Natural killer cell (primary cell): ENCODE data around the gene DENND1B. TPM values are rescaled to one million over a fixed set of nuclear protein-coding genes. Genes with fewer than 3 reads are reported as not detected.
A peak's percentile ranks its signal among the peaks of the same experiment; 100 is the strongest.

ENCODE experiments used
- ATAC-seq, 3 donors: fragments of 150-1000 bp in 2 of 3; fragments of 200-7000 bp in 1 of 3; cut with Tn5 transposase; 1 replicate in 1 of 3; 2 replicates in 2 of 3; pipeline ENCODE4 v1.10.0; 2021; ENCODE audit warnings: mild to moderate bottlenecking in 2 of 3, moderate library complexity in 2 of 3
- DNase-seq, 2 donors: peaks; one replicate each; pipeline versions ENCODE4 v3.0.0 to v3.0.0-alpha.2; 2013 to 2021; ENCODE audit warnings: mixed read lengths in 1 of 2
- H3K27ac ChIP-seq: one replicate; pipeline ENCODE4 v1.5.1; 2013; ENCODE audit warnings: mild to moderate bottlenecking, low read length
- H3K27me3 ChIP-seq: one replicate; pipeline ENCODE4 v1.6.1; 2013; ENCODE audit warnings: low read length; ENCODE audit not compliant: control insufficient read depth, insufficient read depth
- H3K36me3 ChIP-seq: one replicate; pipeline ENCODE4 v1.6.1; 2013; ENCODE audit warnings: low read length; ENCODE audit not compliant: control insufficient read depth, insufficient read depth
- H3K4me1 ChIP-seq: one replicate; pipeline ENCODE4 v1.6.1; 2013; ENCODE audit warnings: low read length; ENCODE audit not compliant: control insufficient read depth, insufficient read depth
- H3K4me3 ChIP-seq: one replicate; pipeline ENCODE4 v1.5.1; 2013; ENCODE audit warnings: low read length
- H3K9me3 ChIP-seq: one replicate; pipeline ENCODE4 v1.6.1; 2013; ENCODE audit warnings: low read length; ENCODE audit not compliant: control insufficient read depth, insufficient read depth
- H3K27ac Mint-ChIP-seq, 2 donors: one replicate each; pipeline ENCODE4 v1.8.0; 2022; ENCODE audit warnings: mild to moderate bottlenecking in 2 of 2, mixed read lengths in 2 of 2, moderate library complexity in 1 of 2
- H3K27me3 Mint-ChIP-seq, 2 donors: one replicate each; pipeline ENCODE4 v1.8.0; 2022; ENCODE audit warnings: low read depth in 2 of 2, mixed read lengths in 2 of 2
- H3K36me3 Mint-ChIP-seq: one replicate; pipeline ENCODE4 v1.8.0; 2022; ENCODE audit warnings: mixed read lengths
- H3K4me1 Mint-ChIP-seq, 2 donors: one replicate each; pipeline ENCODE4 v1.8.0; 2022; ENCODE audit warnings: mixed read lengths in 2 of 2
- H3K4me3 Mint-ChIP-seq: one replicate; pipeline ENCODE4 v1.8.0; 2022; ENCODE audit warnings: mild to moderate bottlenecking, moderate library complexity, mixed read lengths
- H3K9me3 Mint-ChIP-seq, 2 donors: one replicate each; pipeline ENCODE4 v1.8.0; 2022; ENCODE audit warnings: mixed read lengths in 2 of 2
- WGBS: methylation state at CpG from one replicate; pipeline ENCODE4 v1.1.7; 2013; ENCODE audit warnings: missing lambda C conversion rate; ENCODE audit not compliant: insufficient coverage; 5-methylcytosine and 5-hydroxymethylcytosine counted together
- intact Hi-C: fragments of 100-400 bp; cut with micrococcal nuclease; formaldehyde crosslinking; loops from one replicate; pipeline ENCODE4 v1.14.2; 2022
- total RNA-seq, 4 donors: library from RNA; stranded (reverse); fragments of 120-200 nt in 1 of 4; gene quantifications; one replicate each; pipeline versions ENCODE4 v1.2.3 to v1.2.4, GENCODE V29; 2013 to 2022
- TF ChIP-seq, protein P1 (sequence below): fragments of 200-600 bp; IDR thresholded peaks from one replicate; pipeline ENCODE4 v1.8.0; 2022; ENCODE audit warnings: antibody characterized with exemption

DENND1B gene
- total RNA-seq, 3 donors from 2014 or later (not counting 1 experiment from before 2014, with no cell fraction given), result 35.4 to 62.5 (median 37.5) TPM

DNA sequence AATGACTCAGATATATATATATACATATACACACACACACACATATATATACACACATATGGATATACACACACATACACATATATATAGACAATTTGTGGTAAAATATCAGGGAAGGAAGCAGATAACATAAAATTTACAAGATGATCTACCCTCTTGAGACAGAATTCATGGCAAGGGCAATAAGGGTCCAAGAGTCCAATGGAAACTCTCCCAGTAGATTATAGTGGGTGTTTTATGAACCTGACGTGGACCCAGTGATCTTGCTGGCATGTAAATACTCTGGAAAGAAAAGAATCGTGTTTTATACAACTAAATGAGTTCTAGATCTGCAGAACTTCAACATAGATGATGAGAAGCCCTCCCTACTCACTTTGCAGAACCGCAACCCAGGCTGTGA lies 49.3 kb downstream of the DENND1B start:
- Histone ChIP-seq H3K27ac (no peak overlapping the region), H3K27me3 (no peaks in the 10 kb centered on the region), H3K36me3 (peaks cover 2% of the 10 kb centered on the region), H3K9me3 (peaks cover 2% of the 10 kb centered on the region), H3K4me3 (no peak overlapping the region), H3K4me1 (no peaks in the 10 kb centered on the region)
- H3K27me3 Mint-ChIP-seq, result no peaks in the 10 kb centered on the region
- 96% methylated on average over 3 of the region's 3 CpGs for WGBS
- intact Hi-C loops, result no loop called here
- peaks cover 16 to 17% of the 10 kb centered on the region in 2 donors for H3K4me1 Mint-ChIP-seq
- ATAC-seq (no peak), DNase-seq (no peak)
- H3K9me3 Mint-ChIP-seq, result peaks cover 2 to 10% of the 10 kb centered on the region in 2 donors
- TF ChIP-seq, protein P1, sequence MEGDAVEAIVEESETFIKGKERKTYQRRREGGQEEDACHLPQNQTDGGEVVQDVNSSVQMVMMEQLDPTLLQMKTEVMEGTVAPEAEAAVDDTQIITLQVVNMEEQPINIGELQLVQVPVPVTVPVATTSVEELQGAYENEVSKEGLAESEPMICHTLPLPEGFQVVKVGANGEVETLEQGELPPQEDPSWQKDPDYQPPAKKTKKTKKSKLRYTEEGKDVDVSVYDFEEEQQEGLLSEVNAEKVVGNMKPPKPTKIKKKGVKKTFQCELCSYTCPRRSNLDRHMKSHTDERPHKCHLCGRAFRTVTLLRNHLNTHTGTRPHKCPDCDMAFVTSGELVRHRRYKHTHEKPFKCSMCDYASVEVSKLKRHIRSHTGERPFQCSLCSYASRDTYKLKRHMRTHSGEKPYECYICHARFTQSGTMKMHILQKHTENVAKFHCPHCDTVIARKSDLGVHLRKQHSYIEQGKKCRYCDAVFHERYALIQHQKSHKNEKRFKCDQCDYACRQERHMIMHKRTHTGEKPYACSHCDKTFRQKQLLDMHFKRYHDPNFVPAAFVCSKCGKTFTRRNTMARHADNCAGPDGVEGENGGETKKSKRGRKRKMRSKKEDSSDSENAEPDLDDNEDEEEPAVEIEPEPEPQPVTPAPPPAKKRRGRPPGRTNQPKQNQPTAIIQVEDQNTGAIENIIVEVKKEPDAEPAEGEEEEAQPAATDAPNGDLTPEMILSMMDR, result no peak
- peaks cover 20% of the 10 kb centered on the region for H3K36me3 Mint-ChIP-seq
- H3K27ac Mint-ChIP-seq, result no peak overlapping the region
- H3K4me3 Mint-ChIP-seq, result no peak overlapping the region

DNA sequence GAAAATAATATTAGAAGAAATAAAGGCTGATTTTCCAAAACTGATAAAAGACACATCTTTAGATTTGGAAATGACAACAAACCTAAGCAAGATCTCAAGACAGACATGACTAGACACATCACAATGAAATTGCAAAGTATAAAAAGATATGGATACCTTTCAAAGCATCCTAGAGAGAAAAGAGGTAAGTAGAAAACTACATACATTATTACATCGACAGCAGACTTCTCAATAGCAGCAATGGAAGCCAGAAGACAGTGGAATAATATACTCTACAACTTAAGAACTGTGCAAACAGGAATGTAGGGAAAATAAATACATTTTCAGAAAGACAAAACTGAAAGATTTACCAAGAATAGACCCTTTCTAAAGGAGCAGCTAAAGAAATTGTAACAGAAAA lies 50.2 kb downstream of the DENND1B start:
- peaks cover 2% of the 10 kb centered on the region for H3K9me3 ChIP-seq
- H3K4me3 ChIP-seq, result no peak overlapping the region
- H3K27ac Mint-ChIP-seq, result no peak overlapping the region
- no peaks in the 10 kb centered on the region for H3K27me3 Mint-ChIP-seq
- no peak overlapping the region for H3K4me3 Mint-ChIP-seq
- no peak overlapping the region for H3K27ac ChIP-seq
- peaks cover 2% of the 10 kb centered on the region for H3K36me3 ChIP-seq
- no peaks in the 10 kb centered on the region for H3K27me3 ChIP-seq
- H3K36me3 Mint-ChIP-seq, result peaks cover 20% of the 10 kb centered on the region
- TF ChIP-seq, protein P1, result no peak
- no peaks in the 10 kb centered on the region for H3K4me1 ChIP-seq
- peaks cover 2 to 10% of the 10 kb centered on the region in 2 donors for H3K9me3 Mint-ChIP-seq
- peaks cover 14 to 17% of the 10 kb centered on the region in 2 donors for H3K4me1 Mint-ChIP-seq
- DNase-seq (peak in 1 of 2 donors; percentile 13), ATAC-seq (no peak)
- no CpG with 5 or more reads among the region's 1 CpG for WGBS
- intact Hi-C loops, result no loop called here

DNA sequence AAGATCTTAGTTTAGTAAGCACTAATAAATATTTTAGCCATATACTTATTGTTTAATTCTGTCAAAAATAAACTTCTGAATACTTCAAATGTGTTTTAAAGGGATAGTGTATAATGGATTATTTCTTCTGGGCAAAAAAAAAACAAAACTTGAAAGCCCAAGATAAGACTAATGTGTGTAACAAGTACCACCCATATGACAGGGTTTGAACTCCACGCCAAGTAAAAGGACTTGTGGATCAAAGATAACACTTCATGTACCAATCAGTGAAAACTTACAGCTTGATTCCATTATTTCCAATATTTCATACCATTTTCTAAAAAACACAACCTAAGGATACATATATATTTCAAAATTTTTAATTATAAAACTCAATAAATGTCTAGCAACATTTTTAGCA lies 59.5 kb downstream of the DENND1B start:
- 0% methylated on average over 1 of the region's 1 CpG for WGBS
- Histone ChIP-seq H3K36me3 (no peaks in the 10 kb centered on the region), H3K27me3 (no peaks in the 10 kb centered on the region), H3K27ac (no peak overlapping the region), H3K4me3 (no peak overlapping the region), H3K9me3 (no peaks in the 10 kb centered on the region), H3K4me1 (no peaks in the 10 kb centered on the region)
- peaks cover 0 to 15% of the 10 kb centered on the region in 2 donors for H3K4me1 Mint-ChIP-seq
- H3K27me3 Mint-ChIP-seq, result no peaks in the 10 kb centered on the region
- TF ChIP-seq, protein P1, result no peak
- H3K36me3 Mint-ChIP-seq, result no peaks in the 10 kb centered on the region
- ATAC-seq (no peak), DNase-seq (no peak)
- no peaks in the 10 kb centered on the region for H3K9me3 Mint-ChIP-seq
- H3K4me3 Mint-ChIP-seq, result no peak overlapping the region
- intact Hi-C loops, result no loop called here
- no peak overlapping the region for H3K27ac Mint-ChIP-seq

DNA sequence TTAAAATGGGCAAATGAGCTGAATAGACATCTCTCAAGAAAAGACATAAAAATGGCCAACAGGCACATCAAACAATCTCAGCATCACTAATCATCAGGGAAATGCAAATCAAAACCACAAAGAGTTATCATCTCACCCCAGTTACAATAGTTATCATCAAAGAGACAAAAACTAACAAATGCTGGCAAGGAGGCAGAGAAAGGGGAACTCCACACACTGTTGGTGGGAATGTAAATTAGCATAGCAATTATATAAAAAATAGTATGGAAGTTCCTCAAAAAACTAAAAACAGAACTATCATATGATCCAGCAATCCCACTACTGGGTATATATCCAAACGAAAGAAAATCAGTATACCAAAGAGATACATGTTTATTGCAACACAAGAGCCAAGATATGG lies 68.7 kb downstream of the DENND1B start:
- WGBS, result no CpG with 5 or more reads among the region's 1 CpG
- no peaks in the 10 kb centered on the region for H3K27me3 Mint-ChIP-seq
- TF ChIP-seq, protein P1, result no peak
- no peak for ATAC-seq
- peaks cover 20% of the 10 kb centered on the region in 2 donors for H3K4me1 Mint-ChIP-seq
- H3K4me3 Mint-ChIP-seq, result peak overlapping the region; percentile 19
- H3K4me1 ChIP-seq, result no peaks in the 10 kb centered on the region
- H3K27ac ChIP-seq, result no peak overlapping the region
- intact Hi-C loops, result no loop called here
- DNase-seq, result no peak
- H3K27me3 ChIP-seq, result no peaks in the 10 kb centered on the region
- no peak overlapping the region for H3K27ac Mint-ChIP-seq
- no peaks in the 10 kb centered on the region for H3K36me3 Mint-ChIP-seq
- H3K36me3 ChIP-seq, result no peaks in the 10 kb centered on the region
- no peaks in the 10 kb centered on the region for H3K9me3 Mint-ChIP-seq
- H3K9me3 ChIP-seq, result no peaks in the 10 kb centered on the region
- no peak overlapping the region for H3K4me3 ChIP-seq
